Choroid plexus epithelial cell (primary cell): ENCODE results near the gene EVC2.

Source experiments
- DNase-seq: peaks from one replicate; pipeline ENCODE4 v3.0.0-alpha.2; 2010; ENCODE audit warnings: low read depth
- H3K4me3 ChIP-seq: 2 replicates; pipeline ENCODE4 v1.5.1; 2011; ENCODE audit warnings: low read depth, mild to moderate bottlenecking, control low read depth, low read length, moderate library complexity
- TF ChIP-seq, protein P1 (sequence below): conservative IDR thresholded peaks from 2 replicates; pipeline ENCODE4 v1.5.1; 2011; ENCODE audit warnings: low read depth, mild to moderate bottlenecking, control low read depth, inconsistent platforms, low read length, moderate library complexity

EVC2 gene

GRCh38 chr4:5639556-5639955 is 68.8 kb downstream of the EVC2 start:
- H3K4me3 ChIP-seq = no peak overlapping the region
- DNase-seq = no peak
- TF ChIP-seq, protein P1, sequence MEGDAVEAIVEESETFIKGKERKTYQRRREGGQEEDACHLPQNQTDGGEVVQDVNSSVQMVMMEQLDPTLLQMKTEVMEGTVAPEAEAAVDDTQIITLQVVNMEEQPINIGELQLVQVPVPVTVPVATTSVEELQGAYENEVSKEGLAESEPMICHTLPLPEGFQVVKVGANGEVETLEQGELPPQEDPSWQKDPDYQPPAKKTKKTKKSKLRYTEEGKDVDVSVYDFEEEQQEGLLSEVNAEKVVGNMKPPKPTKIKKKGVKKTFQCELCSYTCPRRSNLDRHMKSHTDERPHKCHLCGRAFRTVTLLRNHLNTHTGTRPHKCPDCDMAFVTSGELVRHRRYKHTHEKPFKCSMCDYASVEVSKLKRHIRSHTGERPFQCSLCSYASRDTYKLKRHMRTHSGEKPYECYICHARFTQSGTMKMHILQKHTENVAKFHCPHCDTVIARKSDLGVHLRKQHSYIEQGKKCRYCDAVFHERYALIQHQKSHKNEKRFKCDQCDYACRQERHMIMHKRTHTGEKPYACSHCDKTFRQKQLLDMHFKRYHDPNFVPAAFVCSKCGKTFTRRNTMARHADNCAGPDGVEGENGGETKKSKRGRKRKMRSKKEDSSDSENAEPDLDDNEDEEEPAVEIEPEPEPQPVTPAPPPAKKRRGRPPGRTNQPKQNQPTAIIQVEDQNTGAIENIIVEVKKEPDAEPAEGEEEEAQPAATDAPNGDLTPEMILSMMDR = no peak

GRCh38 chr4:5638976-5639375 is 69.4 kb downstream of the EVC2 start:
- H3K4me3 ChIP-seq = no peak overlapping the region
- TF ChIP-seq, protein P1 = no peak
- peak; percentile 33 for DNase-seq

- H3K4me3 ChIP-seq = no peak overlapping the region
- DNase-seq = peak; percentile 34
- TF ChIP-seq, protein P1 = no peak
These were observed 70.0 kb downstream of the EVC2 start for GRCh38 chr4:5638316-5638715.

DNA sequence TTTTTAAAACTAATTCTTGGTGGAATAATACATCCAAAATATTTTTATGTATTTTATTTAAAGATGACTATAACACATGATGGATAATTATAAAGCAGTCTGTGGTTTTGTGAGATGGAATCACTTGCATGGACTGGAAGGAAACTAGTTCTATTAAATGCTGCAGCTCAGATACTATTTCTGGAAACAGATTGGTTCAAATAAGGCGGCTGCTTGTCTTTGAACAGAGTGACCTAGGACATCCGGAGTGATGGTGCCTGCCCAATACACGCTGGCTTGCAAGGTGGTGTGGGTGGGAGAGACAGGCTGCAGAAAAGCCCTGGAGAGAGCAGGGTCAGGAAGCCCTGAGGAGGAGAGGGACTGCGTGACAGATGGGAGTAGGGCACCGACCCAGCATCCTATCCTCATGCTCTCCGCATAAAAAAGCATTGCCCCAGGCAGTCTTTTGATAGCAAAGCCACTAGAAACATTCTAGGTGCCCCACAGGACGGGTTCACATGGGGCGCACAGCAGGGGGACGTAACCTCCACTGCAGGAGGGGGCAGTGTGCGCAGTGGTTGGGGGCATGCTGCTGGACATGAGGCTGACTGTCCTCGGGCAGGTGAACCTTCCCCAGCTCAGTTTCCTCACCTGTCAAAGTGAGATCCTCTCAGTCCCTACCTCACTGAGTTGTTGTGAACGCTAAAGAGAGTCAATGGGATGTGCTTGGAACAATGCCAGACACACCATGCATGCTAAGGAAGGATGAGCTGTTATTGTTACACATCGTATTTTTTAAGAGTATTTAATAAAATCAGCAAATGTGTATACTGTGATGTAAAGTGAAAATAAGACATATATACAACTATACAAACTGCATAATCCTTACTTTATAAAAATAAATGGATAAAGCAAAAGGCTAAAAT is 71.3 kb downstream of the EVC2 start:
- peak; percentile 36 for DNase-seq
- H3K4me3 ChIP-seq = no peak overlapping the region
- TF ChIP-seq, protein P1 = no peak

DNA sequence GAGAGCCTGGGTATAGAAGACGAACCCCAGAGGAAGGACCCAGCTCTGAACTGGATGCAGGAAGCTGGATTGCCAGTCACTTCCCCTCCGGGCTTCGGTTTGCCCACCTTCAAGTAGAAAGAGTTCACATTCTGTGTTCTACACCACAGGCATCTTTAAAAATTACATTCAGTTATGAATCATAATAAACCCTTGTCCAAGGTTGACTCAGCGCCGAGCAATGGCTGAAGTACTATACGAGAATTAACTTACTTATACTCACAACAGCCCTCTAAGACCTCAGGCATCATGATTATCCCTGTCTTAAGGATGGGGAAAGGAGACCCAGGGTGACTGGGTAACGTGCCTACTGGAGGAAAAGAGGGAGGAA is 72.5 kb downstream of the EVC2 start:
- DNase-seq = peak; percentile 77
- no peak overlapping the region for H3K4me3 ChIP-seq
- TF ChIP-seq, protein P1 = no peak

- no peak overlapping the region for H3K4me3 ChIP-seq
- DNase-seq = no peak
- TF ChIP-seq, protein P1 = no peak
These were observed 75.8 kb downstream of the EVC2 start for GRCh38 chr4:5632571-5632970.

DNA sequence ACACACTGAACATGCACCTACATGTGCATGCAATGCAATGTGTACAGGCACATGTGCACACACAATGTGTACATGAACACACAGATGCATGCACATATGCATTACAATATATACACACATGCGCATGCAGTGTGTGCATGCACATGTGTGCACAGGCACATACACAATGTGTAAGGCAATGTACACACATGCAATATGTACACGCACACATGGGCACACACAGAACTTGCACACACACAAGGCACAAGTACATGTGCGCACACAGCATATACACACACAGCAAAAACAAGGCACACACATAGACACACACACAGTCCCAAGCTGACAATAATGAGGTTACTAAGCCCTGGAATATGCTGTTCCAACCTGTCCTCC is 76.3 kb downstream of the EVC2 start:
- no peak overlapping the region for H3K4me3 ChIP-seq
- no peak for DNase-seq
- TF ChIP-seq, protein P1 = no peak
